Gastroesophageal sphincter (tissue), 4 donors: ENCODE data around the gene NCSTN. TPM values are rescaled to one million over a fixed set of nuclear protein-coding genes. Genes with fewer than 3 reads are reported as not detected.

Experiments used
- ATAC-seq: fragments of 150-250 bp; one replicate; pipeline ENCODE4 v1.9.1; 2016; ENCODE audit warnings: mild to moderate bottlenecking, moderate library complexity
- H3K27ac ChIP-seq, 4 donors: fragments of 200-600 bp; sonication (generic) in 3 of 4; 1 replicate in 3 of 4; 2 replicates in 1 of 4; pipeline ENCODE4 v1.5.1; 2016 to 2019
- H3K27me3 ChIP-seq: fragments of 200-600 bp; sonication (generic); one replicate; pipeline ENCODE4 v1.5.1; 2019
- H3K36me3 ChIP-seq, 2 donors: fragments of 200-600 bp; sonication (generic); one replicate each; pipeline ENCODE4 v1.5.1; 2019; ENCODE audit warnings: control low read depth in 1 of 2
- H3K4me1 ChIP-seq, 3 donors: fragments of 200-600 bp; sonication (generic); 1 replicate in 2 of 3; 2 replicates in 1 of 3; pipeline ENCODE4 v1.5.1; 2016 to 2019; ENCODE audit warnings: control low read depth in 2 of 3
- H3K4me3 ChIP-seq, 2 donors: fragments of 200-600 bp; sonication (generic); one replicate each; pipeline ENCODE4 v1.5.1; 2019; ENCODE audit warnings: mild to moderate bottlenecking in 1 of 2, moderate library complexity in 1 of 2
- H3K9me3 ChIP-seq, 3 donors: fragments of 200-600 bp; sonication (generic); one replicate each; pipeline ENCODE4 v1.5.1; 2017 to 2019; ENCODE audit warnings: control low read depth in 2 of 3
- EP300 ChIP-seq: sonication (generic); formaldehyde crosslinking; IDR thresholded peaks from one replicate; pipeline ENCODE4 v1.6.1; 2017; ENCODE audit warnings: antibody characterized with exemption, mild to moderate bottlenecking
- POLR2A ChIP-seq, 2 donors: fragments of 450-650 bp; IDR thresholded peaks; one replicate each; pipeline ENCODE4 v1.6.1; 2017; ENCODE audit warnings: antibody characterized with exemption in 2 of 2, mild to moderate bottlenecking in 2 of 2, moderate library complexity in 1 of 2
- POLR2AphosphoS5 ChIP-seq: sonication (generic); formaldehyde crosslinking; IDR thresholded peaks from one replicate; pipeline ENCODE4 v1.6.1; 2017; ENCODE audit warnings: antibody characterized with exemption
- WGBS, 2 donors: methylation state at CpG; one replicate each; pipeline ENCODE4 v1.1.5; 2018; ENCODE audit warnings: low coverage in 1 of 2; 5-methylcytosine and 5-hydroxymethylcytosine counted together
- total RNA-seq, 4 donors: library from RNA; depleted of rRNA; stranded (reverse); fragments of >200 nt; gene quantifications; one replicate each; pipeline ENCODE4 v1.1.0, GENCODE V29; 2016
- TF ChIP-seq, protein P1 (sequence below), 4 experiments: fragments of 200-600 bp in 2 of 4; fragments of 450-650 bp in 2 of 4; sonication (generic) in 1 of 4; IDR thresholded peaks; one replicate each; pipeline ENCODE4 v1.5.1; 2017 to 2019; ENCODE audit warnings: antibody characterized with exemption in 4 of 4, mild to moderate bottlenecking in 2 of 4, moderate library complexity in 2 of 4

Gene NCSTN
- total RNA-seq, 4 donors from 2014 or later: 41.5 to 49.2 (median 47.5) TPM

DNA sequence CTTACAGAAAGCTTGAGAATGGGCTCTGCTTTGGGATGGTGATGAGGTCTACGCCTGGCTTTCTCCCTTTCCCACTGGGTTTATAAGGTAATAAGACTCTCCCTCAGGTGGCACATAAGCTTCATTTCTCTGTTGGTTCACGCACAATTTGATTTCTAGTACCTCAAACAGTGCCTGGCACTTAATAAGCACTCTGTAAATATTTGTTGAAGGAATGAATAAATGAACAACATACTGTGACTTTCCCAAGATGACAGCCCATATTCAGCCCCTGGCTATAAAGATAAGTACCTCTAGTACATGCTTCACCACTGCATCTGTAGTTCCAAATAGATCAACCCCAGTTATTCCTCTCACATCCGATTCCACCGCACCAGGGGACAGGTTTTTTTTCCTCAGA, 17.9 kb upstream of the NCSTN start:
- Histone ChIP-seq H3K27ac (no peak overlapping the region), H3K4me3 (no peak overlapping the region), H3K36me3 (peaks cover 4 to 93% of the 10 kb centered on the region in 2 donors), H3K4me1 (no peaks in the 10 kb centered on the region), H3K27me3 (no peaks in the 10 kb centered on the region), H3K9me3 (no peaks in the 10 kb centered on the region)
- ATAC-seq: no peak
- TF ChIP-seq EP300 (no peak), POLR2AphosphoS5 (no peak), POLR2A (IDR thresholded peaks at IDR 0.05) (no peak)
- TF ChIP-seq, protein P1, sequence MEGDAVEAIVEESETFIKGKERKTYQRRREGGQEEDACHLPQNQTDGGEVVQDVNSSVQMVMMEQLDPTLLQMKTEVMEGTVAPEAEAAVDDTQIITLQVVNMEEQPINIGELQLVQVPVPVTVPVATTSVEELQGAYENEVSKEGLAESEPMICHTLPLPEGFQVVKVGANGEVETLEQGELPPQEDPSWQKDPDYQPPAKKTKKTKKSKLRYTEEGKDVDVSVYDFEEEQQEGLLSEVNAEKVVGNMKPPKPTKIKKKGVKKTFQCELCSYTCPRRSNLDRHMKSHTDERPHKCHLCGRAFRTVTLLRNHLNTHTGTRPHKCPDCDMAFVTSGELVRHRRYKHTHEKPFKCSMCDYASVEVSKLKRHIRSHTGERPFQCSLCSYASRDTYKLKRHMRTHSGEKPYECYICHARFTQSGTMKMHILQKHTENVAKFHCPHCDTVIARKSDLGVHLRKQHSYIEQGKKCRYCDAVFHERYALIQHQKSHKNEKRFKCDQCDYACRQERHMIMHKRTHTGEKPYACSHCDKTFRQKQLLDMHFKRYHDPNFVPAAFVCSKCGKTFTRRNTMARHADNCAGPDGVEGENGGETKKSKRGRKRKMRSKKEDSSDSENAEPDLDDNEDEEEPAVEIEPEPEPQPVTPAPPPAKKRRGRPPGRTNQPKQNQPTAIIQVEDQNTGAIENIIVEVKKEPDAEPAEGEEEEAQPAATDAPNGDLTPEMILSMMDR (IDR thresholded peaks at IDR 0.05): no peak
- WGBS, 2 donors: 89 to 97% methylated on average over 4 of the region's 4 CpGs

DNA sequence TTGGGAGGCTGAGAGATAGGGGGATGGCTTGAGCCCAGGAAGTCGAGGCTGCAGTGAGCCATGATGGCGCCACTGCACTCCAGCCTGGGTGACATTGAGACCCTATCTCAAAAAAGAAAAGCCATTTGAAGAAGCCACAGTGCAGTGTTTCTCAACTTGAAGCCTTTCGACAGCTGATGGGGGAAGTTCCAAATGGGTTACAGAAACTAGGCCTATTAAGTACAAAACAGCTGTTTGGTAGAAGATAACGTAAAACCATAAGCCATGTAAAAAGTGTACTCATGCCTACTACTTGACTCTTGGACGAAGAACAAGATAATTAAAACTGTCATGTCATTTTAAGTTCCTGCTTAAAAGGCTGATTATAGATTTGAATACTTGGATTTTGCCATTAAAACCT, 16.8 kb upstream of the NCSTN start:
- H3K27me3 ChIP-seq: no peaks in the 10 kb centered on the region
- H3K27ac ChIP-seq: no peak overlapping the region
- no peak for ATAC-seq
- TF ChIP-seq POLR2A (IDR thresholded peaks at IDR 0.05): no peak
- no peak for TF ChIP-seq EP300
- TF ChIP-seq, protein P1 (IDR thresholded peaks at IDR 0.05): no peak
- no peak for TF ChIP-seq POLR2AphosphoS5
- H3K4me3 ChIP-seq: no peak overlapping the region
- H3K9me3 ChIP-seq: no peaks in the 10 kb centered on the region
- H3K36me3 ChIP-seq: peaks cover 11 to 99% of the 10 kb centered on the region in 2 donors
- no peaks in the 10 kb centered on the region for H3K4me1 ChIP-seq
- WGBS, 2 donors: 80 to 89% methylated on average over 1 to 3 of the region's 5 CpGs

DNA sequence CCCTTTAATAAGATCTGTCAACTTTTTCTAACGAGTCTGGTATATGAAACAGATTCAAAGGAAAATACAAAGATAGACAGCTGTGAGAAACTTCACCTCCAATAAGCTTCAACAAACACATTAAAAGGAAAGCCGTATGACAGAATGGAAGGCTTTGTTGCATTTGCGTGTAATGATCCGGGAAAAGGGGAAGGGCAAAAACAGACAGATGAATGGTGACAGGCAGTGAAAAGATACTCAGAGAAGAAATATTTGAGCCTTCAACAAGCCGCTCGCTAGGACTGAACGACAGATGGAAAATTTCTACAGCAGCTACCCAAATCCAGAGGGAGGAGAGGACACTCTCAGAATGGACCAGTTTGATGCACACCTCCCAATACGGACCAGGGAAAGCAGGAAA, 15.0 kb upstream of the NCSTN start:
- Histone ChIP-seq H3K9me3 (no peaks in the 10 kb centered on the region), H3K4me1 (no peaks in the 10 kb centered on the region), H3K27me3 (no peaks in the 10 kb centered on the region), H3K27ac (no peak overlapping the region), H3K36me3 (peaks cover 15 to 100% of the 10 kb centered on the region in 2 donors), H3K4me3 (no peak overlapping the region)
- TF ChIP-seq EP300: no peak
- TF ChIP-seq POLR2A (IDR thresholded peaks at IDR 0.05): no peak
- no peak for TF ChIP-seq POLR2AphosphoS5
- TF ChIP-seq, protein P1 (IDR thresholded peaks at IDR 0.05): no peak
- 56 to 69% methylated on average over 8 of the region's 8 CpGs for WGBS, 2 donors
- ATAC-seq: no peak

DNA sequence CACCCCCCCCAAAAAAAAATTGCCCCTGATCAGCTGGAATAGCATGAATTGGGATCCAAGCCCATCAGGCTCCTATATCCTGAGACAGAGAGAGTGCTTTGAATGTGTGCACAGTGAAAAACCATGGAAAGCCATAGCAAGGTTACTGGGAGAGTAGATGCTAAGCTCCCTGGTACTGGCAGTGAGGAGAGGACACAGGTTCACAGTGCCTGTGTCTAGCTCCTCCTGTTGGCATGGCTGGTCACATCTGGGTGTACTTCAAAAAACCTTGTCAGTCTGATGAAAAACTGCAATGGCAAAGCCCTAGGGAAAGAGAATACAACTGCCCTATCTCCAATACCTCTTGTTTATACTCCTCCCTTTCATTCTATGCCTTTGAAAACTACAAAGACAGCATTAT, 13.1 kb upstream of the NCSTN start:
- TF ChIP-seq, protein P1 (IDR thresholded peaks at IDR 0.05): no peak
- no peak for TF ChIP-seq POLR2AphosphoS5
- no peak for TF ChIP-seq EP300
- TF ChIP-seq POLR2A (IDR thresholded peaks at IDR 0.05): no peak
- H3K27ac ChIP-seq: no peak overlapping the region
- H3K9me3 ChIP-seq: no peaks in the 10 kb centered on the region
- H3K4me1 ChIP-seq: no peaks in the 10 kb centered on the region
- no peak overlapping the region for H3K4me3 ChIP-seq
- no peaks in the 10 kb centered on the region for H3K27me3 ChIP-seq
- H3K36me3 ChIP-seq: peaks cover 11 to 100% of the 10 kb centered on the region in 2 donors
- ATAC-seq: no peak

DNA sequence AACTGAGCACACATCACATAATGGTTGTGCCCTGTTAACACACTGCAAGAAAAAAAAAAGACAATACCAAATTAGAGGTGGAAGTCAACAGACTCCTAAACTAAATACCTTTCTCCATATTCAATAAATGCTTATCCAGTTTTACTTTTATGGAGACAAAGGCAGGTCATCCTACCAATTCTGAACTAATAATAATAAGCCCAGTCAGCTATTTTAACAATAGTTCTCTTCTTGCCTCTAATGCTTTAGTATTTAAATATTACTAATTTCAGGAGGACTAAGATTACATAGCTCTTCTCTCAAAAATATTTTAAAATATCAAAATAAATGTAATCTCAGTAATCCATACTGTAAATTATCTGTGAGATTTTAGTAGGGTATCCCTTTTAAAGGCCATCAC, 10.7 kb upstream of the NCSTN start:
- Histone ChIP-seq H3K4me1 (no peaks in the 10 kb centered on the region), H3K9me3 (no peaks in the 10 kb centered on the region), H3K36me3 (peaks cover 11 to 100% of the 10 kb centered on the region in 2 donors), H3K4me3 (no peak overlapping the region), H3K27me3 (no peaks in the 10 kb centered on the region), H3K27ac (no peak overlapping the region)
- ATAC-seq: no peak
- TF ChIP-seq POLR2AphosphoS5: no peak
